IPS-18c (cell line): ENCODE measurements around the gene HLA-C.
"Not testable (repeated sequence)": the region's sequence is repeated elsewhere in the genome, so short reads cannot be mapped to it uniquely, and the experiment has no call there.

Source experiments
- H3K4me3 ChIP-seq: 2 replicates; pipeline ENCODE4 v1.7.0; 2013; ENCODE audit warnings: low read depth, mild to moderate bottlenecking, low read length, moderate library complexity; ENCODE audit not compliant: insufficient read depth
- H3K9me3 ChIP-seq: one replicate; pipeline ENCODE4 v1.6.1; 2013; ENCODE audit warnings: mild to moderate bottlenecking, low read length, moderate library complexity; ENCODE audit not compliant: control insufficient read depth, insufficient read depth

Gene HLA-C

DNA sequence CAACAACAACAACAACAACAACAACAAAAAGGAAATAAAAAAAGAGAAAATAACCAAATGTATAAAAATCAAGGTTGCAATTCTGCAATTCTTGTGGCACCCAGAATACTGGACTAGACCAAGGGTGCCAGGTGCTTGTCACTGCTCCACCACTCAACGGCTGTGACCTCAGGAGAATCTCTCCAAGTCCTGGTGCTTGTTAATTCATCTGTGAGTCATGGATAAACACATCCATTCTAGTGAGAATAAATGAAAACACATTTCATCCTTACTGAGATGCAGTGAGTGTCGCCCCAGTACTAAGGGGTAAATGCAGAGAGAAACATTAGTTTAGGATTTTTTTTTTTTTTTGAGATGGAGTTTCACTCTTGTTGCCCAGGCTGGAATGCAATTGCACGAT is 32.0 kb downstream of the HLA-C start:
- H3K9me3 ChIP-seq: no peaks in the 10 kb centered on the region
- no peak overlapping the region for H3K4me3 ChIP-seq

DNA sequence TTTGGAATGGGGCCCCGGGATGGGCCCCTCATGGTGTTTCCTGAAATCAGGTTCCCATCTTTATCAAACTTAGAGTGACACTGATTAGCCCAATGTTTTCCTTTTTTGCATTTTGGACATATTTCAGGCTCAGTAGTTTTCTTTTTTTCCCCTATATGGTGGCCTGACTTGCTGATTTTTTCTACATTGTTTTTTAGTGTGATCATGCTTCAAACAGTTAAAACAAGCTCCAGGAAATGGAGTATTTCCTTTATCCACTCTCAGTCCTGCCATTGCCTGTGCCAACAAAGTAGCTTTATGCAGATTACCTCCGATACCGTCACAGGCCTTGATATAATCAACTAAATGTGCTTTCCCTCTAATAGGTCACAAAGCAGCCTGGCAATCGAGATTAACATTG is 37.8 kb downstream of the HLA-C start:
- H3K9me3 ChIP-seq, H3K4me3 ChIP-seq: not testable (repeated sequence)

DNA sequence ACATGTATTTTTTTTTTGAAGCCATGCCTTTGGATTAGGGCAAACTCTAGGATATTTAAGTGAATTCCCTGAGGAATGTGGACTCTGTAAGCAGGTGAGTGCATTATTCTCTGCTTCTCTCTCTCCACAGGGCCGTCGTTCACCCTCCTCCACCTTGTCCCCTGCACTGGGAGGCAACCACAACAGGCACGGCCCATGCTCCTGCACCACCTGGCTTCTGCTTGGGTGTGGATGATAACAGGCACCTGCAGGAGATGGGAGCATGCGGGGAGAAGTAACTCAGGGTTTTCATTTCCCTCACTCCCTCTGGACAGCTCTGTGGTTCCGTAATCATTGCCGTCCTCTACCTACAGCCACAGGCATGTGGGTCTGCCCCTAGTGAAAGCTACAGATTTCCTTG is 43.4 kb downstream of the HLA-C start:
- Histone ChIP-seq H3K9me3 (no peaks in the 10 kb centered on the region), H3K4me3 (no peak overlapping the region)

DNA sequence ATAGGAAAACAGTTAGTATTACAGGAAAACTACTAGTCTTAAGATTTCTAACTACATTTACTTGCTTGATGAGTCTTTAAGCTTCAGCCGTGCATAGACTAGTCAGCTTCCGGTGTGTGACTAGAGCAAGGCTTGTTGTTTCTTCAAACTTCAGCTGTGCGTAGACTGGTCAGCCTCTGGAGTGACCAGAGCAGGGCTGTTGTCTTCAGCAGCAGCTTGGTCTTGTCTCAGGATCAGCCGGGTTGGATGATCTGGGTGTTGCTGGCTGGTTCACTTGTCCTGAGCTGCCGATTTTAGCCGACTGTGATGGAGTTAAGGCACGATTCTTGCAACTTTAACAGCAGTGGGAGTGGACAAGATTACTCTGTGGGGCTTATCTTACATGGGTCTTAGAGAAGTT is 44.7 kb downstream of the HLA-C start:
- Histone ChIP-seq H3K4me3 (no peak overlapping the region), H3K9me3 (no peaks in the 10 kb centered on the region)

DNA sequence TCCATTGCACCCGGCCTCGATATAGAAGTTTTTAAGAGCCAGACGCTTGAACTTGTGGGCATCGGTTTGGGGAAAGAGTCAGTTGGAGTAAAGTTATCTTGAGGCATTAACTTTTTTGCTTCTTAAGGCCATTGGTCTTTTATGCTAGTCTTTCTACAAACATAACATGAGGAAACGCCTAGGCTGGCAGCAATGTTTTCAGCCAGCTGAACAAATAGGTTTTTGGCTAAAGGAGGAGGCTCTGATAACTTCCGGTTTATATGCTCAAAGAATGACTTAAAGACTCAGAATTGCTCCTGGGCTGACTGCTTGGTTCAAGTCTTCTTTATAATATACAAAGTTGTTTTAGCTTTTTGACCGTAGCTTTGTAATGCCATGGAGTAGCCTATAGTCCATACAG is 46.2 kb downstream of the HLA-C start:
- no peaks in the 10 kb centered on the region for H3K9me3 ChIP-seq
- H3K4me3 ChIP-seq: no peak overlapping the region

DNA sequence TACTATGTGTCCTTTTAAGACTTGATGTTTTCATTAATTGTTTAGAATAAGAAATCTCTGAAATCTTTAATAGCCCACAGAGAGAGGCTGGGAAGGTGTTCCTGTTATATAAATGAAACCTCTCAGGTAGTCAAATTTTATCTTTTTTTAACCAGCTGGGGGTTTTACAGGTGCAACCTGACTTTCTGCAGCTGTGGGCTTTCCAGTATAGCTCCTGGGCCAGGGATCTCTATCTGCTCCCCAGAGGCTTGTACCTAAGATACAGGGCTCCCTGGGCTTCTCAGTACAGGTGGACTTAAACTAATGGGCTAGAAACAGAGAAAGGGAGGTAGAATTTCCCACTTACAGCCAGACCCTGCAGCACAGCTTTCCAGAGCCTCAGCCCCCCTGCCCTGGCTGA is 49.4 kb downstream of the HLA-C start:
- H3K9me3 ChIP-seq: no peaks in the 10 kb centered on the region

More for the DNA sequence above, 49.4 kb downstream of the HLA-C start:
- H3K4me3 ChIP-seq: no peak overlapping the region
